Kidney (tissue), 14 donors: ENCODE results near the gene KCNH4. TPM values are rescaled to one million over a fixed set of nuclear protein-coding genes. Genes with fewer than 3 reads are reported as not detected.

Experiments
- DNase-seq, 5 donors: peaks; one replicate each; pipeline ENCODE4 v3.0.0-alpha.2; 2013 to 2020
- FAIRE-seq: peaks from 2 replicates; lab custom pipeline; 2012; peaks lifted over from hg19 to GRCh38; lab: Jason Lieb, UNC
- H3K27ac ChIP-seq, 2 donors: one replicate each; pipeline ENCODE4 v1.7.0; 2013; ENCODE audit warnings: low read depth in 2 of 2, low read length in 2 of 2, inconsistent platforms in 1 of 2
- H3K27me3 ChIP-seq: one replicate; pipeline ENCODE4 v1.7.1; 2013; ENCODE audit warnings: low read length, inconsistent platforms; ENCODE audit not compliant: control insufficient read depth, insufficient read depth
- H3K36me3 ChIP-seq, 3 donors: one replicate each; pipeline versions ENCODE4 v1.7.0 to v1.7.1; 2013; ENCODE audit warnings: low read length in 3 of 3, control low read depth in 1 of 3, inconsistent platforms in 1 of 3; ENCODE audit not compliant: insufficient read depth in 3 of 3, control insufficient read depth in 2 of 3
- H3K4me1 ChIP-seq, 3 donors: one replicate each; pipeline versions ENCODE4 v1.7.0 to v1.7.1; 2013; ENCODE audit warnings: low read length in 3 of 3, inconsistent platforms in 1 of 3, low read depth in 1 of 3; ENCODE audit not compliant: control insufficient read depth in 2 of 3, insufficient read depth in 2 of 3
- H3K4me3 ChIP-seq, 3 donors: one replicate each; pipeline versions ENCODE4 v1.7.0 to v1.8.1; 2013; ENCODE audit warnings: low read length in 3 of 3, control low read depth in 1 of 3, inconsistent platforms in 1 of 3
- H3K9ac ChIP-seq, 3 donors: one replicate each; pipeline versions ENCODE4 v1.7.0 to v1.7.1; 2013; ENCODE audit warnings: low read length in 3 of 3, control low read depth in 1 of 3, inconsistent platforms in 1 of 3
- H3K9me3 ChIP-seq, 3 donors: one replicate each; pipeline versions ENCODE4 v1.7.0 to v1.7.1; 2013; ENCODE audit warnings: low read length in 3 of 3, control low read depth in 1 of 3, inconsistent platforms in 1 of 3; ENCODE audit not compliant: control insufficient read depth in 2 of 3, insufficient read depth in 1 of 3
- CTCF ChIP-seq: IDR thresholded peaks from 3 replicates; pipeline ENCODE4 v1.5.1; 2012; ENCODE audit warnings: mild to moderate bottlenecking, moderate library complexity, borderline replicate concordance; ENCODE audit not compliant: insufficient read depth; ENCODE audit errors: extremely low read depth
- intact Hi-C: fragments of 100-400 bp; cut with DNase I; formaldehyde crosslinking; loops from one replicate; pipeline ENCODE4 v1.11.1; 2022
- polyA plus RNA-seq: library from polyadenylated mRNA; stranded (reverse); fragments of 350-450 nt; fragmentation: Illumina TruSeq; extraction: RNeasy Lipid Tissue Mini Kit (QIAGEN cat#74804); gene quantifications from one replicate; pipeline ENCODE4 v1.2.3, GENCODE V29; 2014; ENCODE audit warnings: low read depth, low replicate concordance; ENCODE audit not compliant: insufficient read depth
- total RNA-seq: library from RNA; stranded (reverse); fragmentation: NEBNext Ultra II Directional; extraction: Animal tissue kit (Norgen Biotek cat#: 25700); gene quantifications from one replicate; pipeline ENCODE4 v1.2.1, GENCODE V29; 2021
- donor health status: control.
- donor health status: control.
- donor health status: control.
- donor health status: control.
- donor health status: control.
- donor health status: DM: yes; HTN: yes; CAD: no.
- donor health status: Normal renal cell carcinoma (clear cell type).

Gene KCNH4
- total and polyA plus RNA-seq, 2 donors from 2014 or later, result 0.35 TPM; not detected in 1

- Histone ChIP-seq H3K36me3 (peaks cover 0 to 19% (median 2%) of the 10 kb centered on the region in 3 donors), H3K4me1 (peaks cover 0 to 22% (median 13%) of the 10 kb centered on the region in 3 donors), H3K9ac (peak within 1 kb of the TSS; percentile 16 to 75 (median 61)), H3K4me3 (peak within 1 kb of the TSS; percentile 50 to 90 (median 73)), H3K27ac (peak within 1 kb of the TSS; percentile 89 to 92), H3K27me3 (no peaks in the 10 kb centered on the region), H3K9me3 (no peaks in the 10 kb centered on the region)
- peak; percentile 73 to 88 (median 84) for DNase-seq
- no peak for TF ChIP-seq CTCF
- intact Hi-C loops, result no loop called here
- no peak for FAIRE-seq
These were observed 68.3 kb downstream of the KCNH4 start, which contains the start of gene DHX58 for GRCh38 chr17:42112552-42113176. DHX58 (minus strand) TSS chr17:42112714; CDS start chr17:42111892, 822 bp downstream.

- Histone ChIP-seq H3K9me3 (no peaks in the 10 kb centered on the region), H3K36me3 (peaks cover 0 to 13% (median 2%) of the 10 kb centered on the region in 3 donors), H3K4me3 (peak overlapping the region; percentile 39 to 90 (median 73)), H3K4me1 (peaks cover 0 to 22% (median 13%) of the 10 kb centered on the region in 3 donors), H3K27ac (peak overlapping the region; percentile 89 to 92), H3K9ac (peak overlapping the region; percentile 16 to 75 (median 61)), H3K27me3 (no peaks in the 10 kb centered on the region)
- no peak for DNase-seq
- intact Hi-C loops, result no loop called here
- TF ChIP-seq CTCF, result no peak
- no peak for FAIRE-seq
These were observed 68.9 kb downstream of the KCNH4 start for GRCh38 chr17:42111871-42112551.

- peak overlapping the region in 1 of 3 donors; percentile 75 for H3K9ac ChIP-seq
- intact Hi-C loops, result no loop called here
- H3K36me3 ChIP-seq, result peaks cover 0 to 11% (median 2%) of the 10 kb centered on the region in 3 donors
- no peak for TF ChIP-seq CTCF
- H3K9me3 ChIP-seq, result no peaks in the 10 kb centered on the region
- DNase-seq, result peak in 1 of 5 donors; percentile 45
- H3K27me3 ChIP-seq, result no peaks in the 10 kb centered on the region
- H3K27ac ChIP-seq, result peak overlapping the region; percentile 89 to 92
- peaks cover 0 to 22% (median 13%) of the 10 kb centered on the region in 3 donors for H3K4me1 ChIP-seq
- no peak for FAIRE-seq
- H3K4me3 ChIP-seq, result peak overlapping the region in 1 of 3 donors; percentile 73
These were observed 69.7 kb downstream of the KCNH4 start for GRCh38 chr17:42111265-42111636.
